ENCODE measurements around the gene DOCK1.

DOCK1 gene

DNA sequence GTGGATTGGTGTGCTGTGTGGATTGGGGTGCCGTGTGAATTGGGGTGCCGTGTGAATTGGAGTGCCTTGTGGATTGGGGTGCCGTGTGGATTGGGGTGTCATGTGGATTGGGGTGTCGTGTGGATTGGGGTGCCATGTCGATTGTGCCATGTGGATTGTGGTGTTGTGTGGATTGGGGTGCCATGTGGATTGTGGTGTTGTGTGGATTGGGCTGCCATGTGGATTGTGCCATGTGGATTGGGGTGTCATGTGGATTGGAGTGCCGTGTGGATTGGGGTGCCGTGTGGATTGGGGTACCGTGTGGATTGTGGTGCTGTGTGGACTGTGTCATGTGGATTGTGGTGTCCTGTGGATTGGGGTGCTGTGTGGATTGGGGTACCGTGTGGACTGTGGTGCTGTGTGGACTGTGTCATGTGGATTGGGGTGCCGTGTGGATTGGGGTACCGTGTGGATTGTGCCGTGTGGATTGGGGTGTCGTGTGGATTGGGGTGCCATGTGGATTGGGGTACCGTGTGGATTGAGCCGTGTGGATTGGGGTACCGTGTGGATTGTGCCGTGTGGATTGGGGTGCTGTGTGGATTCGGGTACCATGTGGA is 523.3 kb downstream of the DOCK1 start:
- DNase-seq (ENCODE audit: low read depth), result no peak

DNA sequence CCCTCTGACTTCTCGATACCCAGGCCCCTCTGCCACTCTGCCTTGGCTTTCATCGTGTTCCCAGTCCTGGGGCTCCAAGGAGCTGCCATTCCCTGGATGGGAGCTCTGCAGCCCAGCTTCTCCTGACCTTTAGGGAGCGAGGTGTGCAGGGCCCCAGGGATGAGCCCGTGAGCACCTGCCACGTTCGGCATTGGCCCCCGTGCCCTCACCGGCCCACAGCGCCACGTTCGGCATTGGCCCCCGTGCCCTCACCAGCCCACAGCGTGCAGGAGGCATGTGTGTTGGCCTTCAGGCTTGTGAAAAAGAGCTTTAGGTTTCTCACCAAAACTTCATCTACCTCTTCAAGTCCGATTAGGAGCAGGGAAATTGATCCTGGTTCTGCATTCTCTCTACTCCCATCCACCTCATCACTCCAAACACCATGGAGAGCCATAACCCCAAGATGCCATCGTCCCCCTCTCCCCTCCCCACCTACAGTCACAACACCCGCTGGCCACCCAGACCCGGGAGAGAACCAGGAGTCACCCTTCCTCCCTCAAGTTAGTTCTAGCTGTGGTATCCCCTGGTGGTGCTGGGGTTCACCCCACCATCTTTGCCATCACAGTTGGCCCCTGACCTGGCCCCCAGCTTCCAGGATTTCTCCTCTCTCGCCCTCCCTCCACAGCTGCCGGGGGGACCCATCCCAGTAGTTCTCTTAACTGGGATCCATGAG is 524.5 kb downstream of the DOCK1 start:
- no peak for DNase-seq (ENCODE audit: low read depth)

DNA sequence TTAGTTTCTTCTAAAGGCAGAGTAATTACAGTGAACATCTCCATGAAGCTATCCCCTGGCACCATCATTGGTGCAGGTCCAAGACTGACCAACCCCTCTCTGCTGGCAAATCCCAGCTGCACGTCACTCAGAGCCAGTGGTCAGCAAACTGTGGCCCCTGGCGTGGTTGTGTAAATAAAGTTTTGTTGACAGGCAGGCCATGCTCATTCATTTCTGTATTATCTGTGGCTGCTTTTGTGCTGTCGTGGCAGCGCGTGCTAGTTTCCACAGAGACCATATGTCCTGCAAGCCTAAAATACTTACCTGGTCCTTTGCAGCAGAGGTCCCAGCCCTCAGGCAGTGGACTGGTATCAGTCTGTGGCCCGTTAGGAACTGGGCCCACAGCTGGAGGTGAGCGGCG is 526.3 kb downstream of the DOCK1 start:
- no peak for DNase-seq (ENCODE audit: low read depth)

DNA sequence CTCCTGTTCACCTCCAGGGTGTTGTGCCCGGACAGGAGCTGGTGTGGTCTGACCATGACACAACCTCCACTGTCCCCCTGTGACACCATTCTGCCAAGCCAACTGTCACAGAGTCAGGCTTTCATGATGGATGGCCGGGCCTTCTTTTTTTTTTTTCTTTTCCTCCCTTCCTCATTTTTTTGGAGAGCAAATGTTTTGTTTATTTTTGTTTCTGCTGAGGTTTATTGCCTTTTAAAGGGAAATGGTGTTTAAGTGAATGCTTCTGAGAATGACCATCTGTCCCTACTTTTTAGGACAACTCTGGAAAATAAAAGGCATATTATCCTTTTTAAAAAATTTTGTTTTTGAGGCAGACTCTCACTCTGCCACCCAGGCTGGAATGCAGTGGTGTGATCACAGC is 528.8 kb downstream of the DOCK1 start:
- no peak for DNase-seq (ENCODE audit: low read depth)

DNA sequence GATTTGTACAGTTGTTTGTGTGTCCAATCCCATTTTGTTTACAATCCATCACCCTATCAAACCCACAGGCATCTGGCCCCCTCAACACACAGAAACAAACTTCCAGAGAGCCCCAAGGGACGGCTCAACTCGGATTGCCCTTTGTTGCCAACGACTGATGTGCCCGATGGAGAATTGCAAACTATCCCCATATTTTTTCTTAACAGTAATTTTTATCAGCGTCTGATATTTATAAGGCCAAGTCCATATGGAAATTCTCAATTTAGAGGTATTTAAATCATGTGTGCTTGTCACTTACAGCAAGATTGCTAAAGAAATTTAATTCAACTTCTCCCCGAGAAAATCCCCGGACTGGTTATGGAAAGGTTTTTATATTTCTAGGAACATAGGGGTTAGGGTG is 530.0 kb downstream of the DOCK1 start:
- no peak for DNase-seq (ENCODE audit: low read depth)

DNA sequence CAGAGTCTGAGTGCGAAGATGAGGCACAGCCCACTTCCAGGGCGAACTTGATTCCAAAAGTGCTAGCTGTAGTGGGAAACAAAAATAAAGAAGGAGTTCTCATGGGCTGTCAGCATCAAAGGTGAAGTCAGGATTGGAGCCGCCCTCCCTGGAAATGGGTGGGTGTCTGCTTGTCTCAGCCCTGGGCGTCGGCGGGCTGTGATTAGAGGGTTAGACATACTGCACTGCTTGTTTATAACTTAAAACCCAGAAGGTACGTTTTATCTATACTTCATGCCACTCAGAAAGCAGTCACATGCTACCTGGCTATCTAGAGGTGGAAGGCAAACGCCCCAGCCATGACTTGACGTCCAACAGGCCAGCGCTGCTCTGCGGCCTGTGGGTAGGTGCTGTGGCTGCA is 535.1 kb downstream of the DOCK1 start:
- DNase-seq (ENCODE audit: low read depth), result no peak

DNA sequence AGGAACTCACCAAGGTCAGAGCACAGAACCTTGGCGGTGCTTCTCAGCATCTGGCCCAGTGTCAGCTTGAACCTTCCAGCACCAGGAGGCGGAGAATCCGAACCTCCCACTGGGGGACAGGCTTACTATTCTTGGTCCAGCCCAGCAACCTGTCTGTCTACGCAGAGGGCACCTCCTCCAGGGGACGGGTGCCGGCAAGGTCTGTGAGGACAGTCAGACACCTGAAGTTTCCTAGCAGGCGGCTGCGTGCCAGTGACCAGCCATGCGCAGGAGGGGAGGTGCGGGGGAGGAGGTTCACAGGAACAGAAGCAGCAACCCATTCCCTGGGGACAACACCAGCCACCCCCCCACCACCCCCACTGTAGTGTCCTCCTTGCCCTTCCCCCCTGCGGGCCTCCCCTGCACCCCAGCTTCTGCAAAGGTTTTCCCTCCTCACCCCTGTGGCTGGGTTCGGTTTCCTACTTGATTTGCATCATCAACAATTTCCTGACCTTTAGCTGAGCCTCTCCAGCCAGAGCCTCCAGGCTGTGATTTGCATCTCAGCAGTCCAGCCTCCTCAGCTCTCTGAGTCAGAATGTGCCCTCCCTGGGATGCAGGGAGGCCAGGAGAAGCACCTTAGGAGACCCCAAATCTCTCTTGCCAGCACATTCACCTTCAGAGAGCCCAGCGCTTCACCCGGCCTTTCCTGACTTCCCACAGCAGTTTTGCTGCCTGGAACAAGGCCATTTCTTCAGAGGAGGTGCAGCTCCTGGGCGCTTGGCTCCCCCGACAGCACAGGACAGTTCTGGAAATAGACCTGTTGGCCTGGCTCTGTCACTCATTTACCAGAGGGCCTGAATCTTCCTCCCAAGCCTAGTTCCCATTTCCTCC is 536.4 kb downstream of the DOCK1 start:
- no peak for DNase-seq (ENCODE audit: low read depth)

DNA sequence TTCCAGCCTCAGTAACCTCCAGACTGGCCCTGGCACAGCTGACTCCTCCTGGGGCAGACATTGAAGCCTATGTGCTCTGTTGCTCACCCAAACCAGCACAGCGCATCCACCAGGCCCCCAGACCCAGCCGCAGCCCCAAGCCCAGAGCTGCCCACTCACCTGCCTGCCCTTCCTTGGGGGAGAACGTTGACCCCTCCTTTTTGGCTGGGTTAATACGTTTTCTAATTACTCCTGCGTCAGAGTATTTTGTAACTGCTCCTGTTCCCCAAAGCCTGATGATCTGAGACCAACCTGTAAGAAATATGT is 536.9 kb downstream of the DOCK1 start:
- DNase-seq (ENCODE audit: low read depth), result no peak

DNA sequence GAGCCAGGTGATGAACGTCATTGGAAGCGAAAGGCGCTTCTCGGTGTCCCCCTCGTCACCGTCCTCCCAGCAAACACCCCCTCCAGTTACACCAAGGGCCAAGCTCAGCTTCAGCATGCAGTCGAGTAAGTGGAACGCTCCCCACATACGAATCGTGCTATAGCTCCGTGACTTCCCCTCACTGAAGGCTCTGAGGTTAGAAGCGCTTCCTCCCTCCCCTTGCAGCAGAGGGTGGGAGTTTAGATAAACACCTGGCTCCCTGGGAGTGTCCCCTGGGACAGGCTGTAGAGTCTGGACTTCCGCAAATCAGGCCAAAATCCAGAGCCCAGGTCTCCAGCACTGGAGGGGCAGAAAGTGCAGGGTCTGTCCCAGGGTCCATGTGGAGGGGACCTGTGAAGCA is 538.9 kb downstream of the DOCK1 start:
- no peak for DNase-seq (ENCODE audit: low read depth)

DNA sequence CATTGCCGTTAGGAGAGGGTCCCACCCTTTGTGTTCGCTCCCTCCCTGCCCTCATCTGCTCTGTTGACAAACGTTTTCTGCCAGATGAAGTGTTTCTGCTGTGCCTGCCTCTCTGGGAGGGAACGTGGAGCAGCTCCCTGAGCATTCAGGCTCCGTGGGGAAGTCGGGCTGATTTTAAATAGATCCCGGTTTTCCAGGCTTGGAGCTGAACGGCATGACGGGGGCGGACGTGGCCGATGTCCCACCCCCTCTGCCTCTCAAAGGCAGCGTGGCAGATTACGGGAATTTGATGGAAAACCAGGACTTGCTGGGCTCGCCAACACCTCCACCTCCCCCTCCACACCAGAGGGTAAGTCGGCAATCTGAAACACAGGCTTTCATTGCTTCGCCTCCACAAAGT is 542.0 kb downstream of the DOCK1 start:
- no peak for DNase-seq (ENCODE audit: low read depth)

DNA sequence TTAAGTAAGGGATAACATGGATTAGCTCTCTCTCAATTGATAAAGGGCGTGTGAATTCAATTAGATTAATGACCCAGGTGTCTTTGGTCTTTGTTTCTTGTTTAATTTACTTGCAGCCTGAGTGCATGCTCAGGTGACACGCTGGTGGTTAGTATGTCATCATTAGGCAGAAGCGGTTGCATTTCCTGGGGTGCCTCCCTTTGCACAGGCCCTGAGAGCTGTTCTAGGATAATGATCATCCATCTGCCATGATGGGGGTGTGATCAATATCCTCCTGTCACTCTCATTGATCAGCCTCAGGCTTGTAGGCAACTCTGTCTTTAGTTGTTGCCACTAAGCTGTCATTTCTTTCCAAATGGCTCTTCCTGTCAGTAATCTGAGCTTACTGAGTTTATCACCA is 544.3 kb downstream of the DOCK1 start:
- DNase-seq (ENCODE audit: low read depth), result no peak

DNA sequence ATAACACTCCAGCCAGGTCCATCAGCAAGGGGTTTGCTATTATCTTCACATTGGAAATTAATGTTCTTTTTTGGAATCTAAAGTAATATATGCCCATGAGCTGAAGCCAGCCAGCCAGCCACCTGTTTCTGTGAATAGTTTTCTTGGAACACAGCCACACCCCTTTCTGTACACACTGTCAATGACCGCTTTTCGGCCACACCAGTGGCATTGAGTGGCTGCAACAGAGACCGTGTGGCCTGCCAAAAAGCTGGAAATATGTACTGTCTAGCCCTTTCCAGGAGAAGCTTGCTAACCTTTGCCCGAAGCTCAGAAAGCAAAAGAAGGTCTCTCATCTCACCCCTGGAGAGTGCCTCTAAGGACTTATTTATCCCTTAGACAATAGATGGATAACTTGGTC is 545.4 kb downstream of the DOCK1 start:
- DNase-seq (ENCODE audit: low read depth), result no peak

DNA sequence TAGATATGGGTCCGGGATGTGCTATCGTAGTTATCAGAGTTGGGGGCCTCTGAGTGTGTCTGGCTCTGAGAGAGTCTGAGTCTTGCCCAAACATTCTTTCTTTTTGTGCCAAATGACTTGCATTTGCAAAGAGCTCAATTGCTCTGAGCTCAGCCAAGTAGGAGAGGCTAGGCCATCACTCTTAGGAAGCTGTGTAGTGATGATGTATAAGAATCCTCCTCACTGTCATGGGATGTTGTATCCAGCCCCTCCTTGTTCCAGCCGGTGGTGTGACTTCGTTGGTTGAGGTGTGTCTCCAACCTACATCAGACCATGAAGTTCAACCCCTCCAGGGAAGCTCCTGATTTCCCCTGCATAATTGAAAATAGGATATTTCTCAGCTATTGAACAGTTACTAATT is 546.4 kb downstream of the DOCK1 start:
- DNase-seq (ENCODE audit: low read depth), result no peak

DNA sequence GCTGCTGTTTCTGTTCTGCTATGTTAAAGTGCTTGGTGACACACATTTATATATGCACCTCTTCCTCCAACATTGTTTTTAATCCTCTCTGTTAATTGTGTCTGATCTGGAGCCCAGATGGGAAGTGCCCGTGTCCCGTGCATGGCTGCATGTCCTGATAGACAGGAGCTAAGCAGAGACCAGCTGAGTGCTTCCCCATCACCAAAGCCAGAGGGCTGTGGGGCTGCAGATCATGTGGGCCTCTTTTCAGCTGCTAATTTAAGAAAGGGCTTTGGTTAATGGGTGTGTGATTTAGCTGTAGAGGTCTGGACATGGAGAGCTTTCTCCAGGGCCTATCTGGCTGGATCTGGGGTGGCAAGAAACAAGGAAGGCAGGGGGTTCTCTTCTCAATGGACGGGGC is 547.3 kb downstream of the DOCK1 start:
- DNase-seq (ENCODE audit: low read depth), result no peak

DNA sequence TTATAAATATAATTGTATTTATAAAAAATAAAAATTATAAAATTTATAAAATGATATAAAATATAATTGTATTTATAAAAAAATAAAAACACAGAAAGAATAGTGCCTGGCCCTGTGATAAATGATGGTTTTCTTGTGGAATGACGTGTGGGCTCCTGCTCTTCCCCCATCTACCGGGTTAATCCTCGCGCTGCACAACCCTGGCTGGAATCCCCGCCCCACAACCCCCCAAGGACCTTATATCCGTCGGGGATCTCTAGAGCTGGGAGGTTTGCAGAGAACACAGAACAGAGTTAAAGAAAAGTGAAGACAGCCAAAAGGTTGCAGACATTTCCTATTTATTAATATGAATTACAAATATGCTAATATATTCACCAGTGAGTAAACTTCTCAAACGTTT is 548.5 kb downstream of the DOCK1 start:
- DNase-seq (ENCODE audit: low read depth), result no peak

DNA sequence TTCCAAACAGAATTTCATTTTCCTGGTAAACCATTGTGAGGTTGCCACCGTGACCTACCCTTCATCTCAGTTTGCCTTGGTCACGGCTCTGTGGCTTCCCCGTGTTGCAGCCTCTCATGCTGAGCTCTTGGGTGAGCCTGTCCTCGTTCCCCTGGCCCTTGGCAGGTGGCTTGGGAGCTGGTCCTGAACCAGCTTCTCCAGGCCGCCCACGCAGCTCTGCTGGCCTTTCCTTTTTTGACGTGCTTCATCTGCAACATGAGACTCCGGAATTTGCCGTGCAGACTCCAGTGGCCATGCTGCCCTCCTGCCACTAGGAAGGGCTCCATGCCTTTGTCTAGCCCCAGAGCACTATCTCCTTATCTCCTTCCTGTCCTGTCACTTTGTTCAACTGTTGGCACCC is 550.9 kb downstream of the DOCK1 start:
- no peak for DNase-seq (ENCODE audit: low read depth)

DNA sequence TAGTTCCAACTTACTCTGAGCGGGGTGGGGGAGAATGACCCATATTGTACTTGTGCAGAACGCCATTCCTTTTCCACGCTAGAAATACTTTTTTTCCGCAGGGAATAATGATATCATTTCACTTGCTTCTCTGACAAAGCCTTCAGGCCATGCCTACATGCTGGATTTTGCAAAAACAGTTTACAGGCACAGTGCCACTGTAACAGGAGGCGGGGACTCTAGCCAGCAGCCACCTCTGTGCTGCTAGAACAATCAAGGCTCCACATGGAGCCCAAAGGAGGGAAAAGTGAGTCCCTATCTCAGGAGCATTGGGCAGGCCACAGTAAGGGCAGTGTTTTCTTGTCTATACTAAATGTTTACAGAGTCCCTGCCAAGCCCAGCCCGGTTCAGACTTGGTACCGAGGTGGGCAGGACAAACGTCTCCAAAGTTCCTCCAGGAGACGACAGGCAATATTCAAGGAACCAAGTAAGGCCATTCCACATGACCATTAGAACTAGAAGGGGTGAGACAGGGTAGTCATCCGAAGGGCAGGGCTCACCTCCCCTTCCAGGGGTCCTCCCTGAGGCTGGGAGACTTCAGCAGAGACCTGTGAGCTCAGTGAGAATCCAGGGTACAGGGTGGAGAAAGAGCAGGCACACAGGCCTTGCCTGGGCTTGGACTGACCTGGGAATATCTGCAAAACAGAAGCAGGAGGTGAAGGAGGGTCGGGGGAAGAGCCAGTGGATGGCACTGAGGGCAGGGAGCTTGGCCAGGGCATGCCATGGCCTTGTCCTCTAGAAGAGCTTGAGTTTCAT is 553.0 kb downstream of the DOCK1 start:
- no peak for DNase-seq (ENCODE audit: low read depth)

DNA sequence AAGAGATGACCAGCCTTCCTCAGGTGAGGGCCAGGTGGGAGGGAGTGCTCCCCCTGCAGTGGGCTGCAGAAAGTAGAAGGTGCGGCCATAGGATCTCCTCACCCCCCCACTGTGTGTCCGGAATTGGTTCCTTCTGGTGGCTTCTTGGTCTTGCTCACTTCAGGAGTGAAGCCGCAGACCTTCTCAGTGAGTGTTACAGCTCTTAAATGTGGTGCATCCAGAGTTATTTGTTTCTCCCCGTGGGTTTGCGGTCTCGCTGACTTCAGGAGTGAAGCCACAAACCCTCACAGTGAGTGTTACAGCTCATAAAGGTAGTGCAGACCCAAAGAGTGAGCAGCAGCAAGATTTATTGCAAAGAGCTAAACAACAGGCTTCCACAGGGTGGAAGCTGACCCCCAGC is 553.6 kb downstream of the DOCK1 start:
- no peak for DNase-seq (ENCODE audit: low read depth)

DNA sequence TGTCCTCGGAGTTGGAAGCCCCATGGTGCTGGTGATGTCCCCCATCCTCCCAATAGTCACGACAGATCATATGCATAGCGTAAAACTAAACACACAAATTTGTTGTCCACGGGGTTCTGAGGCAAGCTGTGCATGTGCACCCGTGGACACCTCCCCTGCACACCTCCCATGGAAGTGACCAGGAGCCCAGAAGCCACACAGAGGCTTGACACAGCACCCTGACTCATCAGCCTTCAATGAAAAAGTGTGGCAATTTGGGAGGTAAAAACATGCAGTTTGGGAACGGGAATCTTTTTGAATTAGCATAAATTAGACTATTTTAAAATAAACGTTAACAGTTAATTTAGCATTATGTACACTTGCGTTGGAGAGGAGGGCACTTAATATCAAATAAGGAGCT is 554.7 kb downstream of the DOCK1 start:
- no peak for DNase-seq (ENCODE audit: low read depth)

DNA sequence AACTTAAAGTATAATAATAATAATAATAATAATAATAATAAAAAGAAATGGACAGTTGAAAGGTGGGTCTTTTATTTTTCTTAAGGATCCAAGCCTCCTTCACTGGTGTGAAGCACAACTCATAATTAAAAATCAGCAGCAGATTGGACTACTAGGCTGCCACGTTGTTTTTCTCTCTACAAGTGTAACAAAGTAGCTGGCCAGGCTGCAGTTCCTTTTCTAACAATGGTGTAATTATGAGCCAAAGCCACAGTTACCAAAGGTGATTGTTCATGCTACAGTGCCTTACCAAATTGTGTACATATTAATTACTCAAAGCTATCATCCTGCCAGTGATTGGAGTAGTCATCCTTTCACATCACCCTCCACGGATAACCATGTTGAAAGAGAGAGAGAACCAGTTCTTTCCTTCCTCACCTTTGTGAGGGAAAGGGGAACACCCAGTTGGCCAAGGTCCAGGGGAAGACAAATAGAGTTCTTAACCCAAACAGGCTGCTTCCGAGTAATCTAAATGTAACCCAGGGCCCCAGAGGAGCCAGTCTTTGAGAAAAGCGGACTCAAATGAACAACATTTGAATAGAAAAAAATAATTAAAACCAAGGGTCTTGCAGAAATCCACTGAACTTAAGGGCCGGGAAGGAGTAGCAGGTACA is 557.5 kb downstream of the DOCK1 start:
- DNase-seq (ENCODE audit: low read depth), result no peak

DNA sequence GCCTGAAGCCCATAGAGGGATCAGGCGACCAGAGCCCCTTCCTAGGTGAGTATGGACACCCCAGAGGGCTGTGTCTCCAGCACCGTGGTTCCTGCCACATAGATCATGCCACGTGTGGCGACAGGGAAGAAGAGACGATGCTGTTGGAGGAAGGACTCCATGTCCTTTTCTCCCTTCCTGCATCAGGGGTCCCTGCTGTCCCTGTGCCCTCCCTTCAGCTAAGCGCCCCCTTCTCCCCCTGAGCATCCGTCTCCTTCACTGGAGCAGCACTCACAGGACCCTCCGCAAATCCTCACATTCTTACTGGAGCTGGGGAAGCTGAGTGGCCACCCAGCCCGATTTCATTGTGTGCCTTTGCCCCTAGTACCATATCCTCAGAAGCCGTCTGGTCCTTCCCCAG is 558.3 kb downstream of the DOCK1 start:
- DNase-seq (ENCODE audit: low read depth), result no peak

DNA sequence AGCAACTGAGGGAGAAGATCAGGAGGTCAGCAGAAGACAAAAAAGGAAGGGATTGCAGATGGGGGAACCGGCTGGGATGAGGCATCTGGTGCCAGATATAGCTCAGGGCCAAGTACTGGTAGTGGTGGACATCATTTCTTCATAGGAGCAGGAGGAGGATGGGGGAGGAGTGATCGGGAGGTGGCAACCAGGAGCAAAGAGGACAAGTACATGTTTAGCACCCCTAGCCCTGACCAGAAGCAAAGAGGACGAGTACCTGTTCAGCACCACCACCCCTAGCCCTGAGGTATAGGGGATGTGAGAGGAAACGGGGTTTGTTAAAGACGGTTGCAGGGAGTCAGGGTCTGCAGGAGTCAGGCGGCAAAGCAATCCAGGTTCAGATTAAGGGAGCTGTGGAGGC is 559.3 kb downstream of the DOCK1 start:
- no peak for DNase-seq (ENCODE audit: low read depth)
